Measurements from ENCODE around the gene DNM3. TPM values are rescaled to one million over a fixed set of nuclear protein-coding genes. Genes with fewer than 3 reads are reported as not detected.

DNM3 gene
- total RNA-seq, 1 experiment from 2014 or later = 2.7 TPM

GRCh38 chr1:172165403-172165802 lies 324.1 kb downstream of the DNM3 start:
- Histone ChIP-seq H4K5ac (ENCODE audit: insufficient read length, low read depth, low read length) (no peak overlapping the region), H3K79me2 (ENCODE audit: insufficient read depth, low read length) (no peaks in the 10 kb centered on the region), H3K79me1 (ENCODE audit: insufficient read depth, low read depth, low read length, poor library complexity, severe bottlenecking) (no peaks in the 10 kb centered on the region), H3K23me2 (ENCODE audit: insufficient read length, low read depth, low read length, poor library complexity, severe bottlenecking) (no peaks in the 10 kb centered on the region), H3K23ac (ENCODE audit: insufficient read length, low read depth, low read length) (no peak overlapping the region), H2AK5ac (ENCODE audit: insufficient read length, low read length) (no peak overlapping the region), H3K14ac (ENCODE audit: insufficient read depth, low read length) (no peak overlapping the region), H2AFZ (ENCODE audit: low read length) (no peak overlapping the region), H3K9ac (ENCODE audit: extremely low read depth, insufficient read length, low read length) (no peak overlapping the region), H3K27me3 (ENCODE audit: insufficient read depth, low read length) (no peaks in the 10 kb centered on the region), H2BK15ac (ENCODE audit: low read depth, low read length) (no peak overlapping the region), H2BK120ac (ENCODE audit: low read depth, low read length, poor library complexity, severe bottlenecking) (no peak overlapping the region), H3K4ac (ENCODE audit: low read depth, low read length) (no peak overlapping the region), H2BK20ac (ENCODE audit: low read depth, low read length, poor library complexity, severe bottlenecking) (no peak overlapping the region), H4K20me1 (ENCODE audit: control insufficient read depth, insufficient read depth, insufficient read length) (no peaks in the 10 kb centered on the region), H3K18ac (ENCODE audit: insufficient read length, low read depth, low read length) (no peak overlapping the region), H2BK5ac (ENCODE audit: insufficient read length, low read length) (no peak overlapping the region), H3K9me3 (ENCODE audit: control insufficient read depth, low read depth, low read length) (no peaks in the 10 kb centered on the region), H3K4me2 (ENCODE audit: insufficient read depth, insufficient read length, low read length) (no peak overlapping the region), H4K91ac (ENCODE audit: insufficient read length, low read depth, low read length) (no peak overlapping the region), H3K27ac (ENCODE audit: insufficient read length, low read depth, low read length) (no peak overlapping the region), H3K56ac (ENCODE audit: insufficient read length, low read depth, low read length) (no peak overlapping the region), H3K4me1 (ENCODE audit: insufficient read depth, low read length) (no peaks in the 10 kb centered on the region), H2BK12ac (ENCODE audit: insufficient read length, low read depth, low read length) (no peak overlapping the region), H3T11ph (ENCODE audit: low read length) (no peak overlapping the region), H4K8ac (replicated peaks; ENCODE audit: insufficient read length, low read depth, low read length) (no peak overlapping the region)
- TF ChIP-seq, protein P1, sequence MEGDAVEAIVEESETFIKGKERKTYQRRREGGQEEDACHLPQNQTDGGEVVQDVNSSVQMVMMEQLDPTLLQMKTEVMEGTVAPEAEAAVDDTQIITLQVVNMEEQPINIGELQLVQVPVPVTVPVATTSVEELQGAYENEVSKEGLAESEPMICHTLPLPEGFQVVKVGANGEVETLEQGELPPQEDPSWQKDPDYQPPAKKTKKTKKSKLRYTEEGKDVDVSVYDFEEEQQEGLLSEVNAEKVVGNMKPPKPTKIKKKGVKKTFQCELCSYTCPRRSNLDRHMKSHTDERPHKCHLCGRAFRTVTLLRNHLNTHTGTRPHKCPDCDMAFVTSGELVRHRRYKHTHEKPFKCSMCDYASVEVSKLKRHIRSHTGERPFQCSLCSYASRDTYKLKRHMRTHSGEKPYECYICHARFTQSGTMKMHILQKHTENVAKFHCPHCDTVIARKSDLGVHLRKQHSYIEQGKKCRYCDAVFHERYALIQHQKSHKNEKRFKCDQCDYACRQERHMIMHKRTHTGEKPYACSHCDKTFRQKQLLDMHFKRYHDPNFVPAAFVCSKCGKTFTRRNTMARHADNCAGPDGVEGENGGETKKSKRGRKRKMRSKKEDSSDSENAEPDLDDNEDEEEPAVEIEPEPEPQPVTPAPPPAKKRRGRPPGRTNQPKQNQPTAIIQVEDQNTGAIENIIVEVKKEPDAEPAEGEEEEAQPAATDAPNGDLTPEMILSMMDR (conservative IDR thresholded peaks at IDR 0.05) = no peak
- Mint-ChIP-seq H3K4me1 (no peaks in the 10 kb centered on the region), H3K36me3 (ENCODE audit: insufficient read depth in 1 of 3, low read depth in 3 of 3) (no peaks in the 10 kb centered on the region), H3K9me3 (no peaks in the 10 kb centered on the region), H3K4me3 (no peak overlapping the region), H3K27ac (no peak overlapping the region; a peak in 1 of 7 replicates), H3K27me3 (ENCODE audit: low read depth) (no peaks in the 10 kb centered on the region)
- DNase-seq = no peak
- no CpG with 5 or more reads among the region's 2 CpGs for WGBS (ENCODE audit: extremely low coverage, insufficient read length, low lambda C conversion rate)
